Measurements from ENCODE around the gene SAMD5.

Gene SAMD5

DNA sequence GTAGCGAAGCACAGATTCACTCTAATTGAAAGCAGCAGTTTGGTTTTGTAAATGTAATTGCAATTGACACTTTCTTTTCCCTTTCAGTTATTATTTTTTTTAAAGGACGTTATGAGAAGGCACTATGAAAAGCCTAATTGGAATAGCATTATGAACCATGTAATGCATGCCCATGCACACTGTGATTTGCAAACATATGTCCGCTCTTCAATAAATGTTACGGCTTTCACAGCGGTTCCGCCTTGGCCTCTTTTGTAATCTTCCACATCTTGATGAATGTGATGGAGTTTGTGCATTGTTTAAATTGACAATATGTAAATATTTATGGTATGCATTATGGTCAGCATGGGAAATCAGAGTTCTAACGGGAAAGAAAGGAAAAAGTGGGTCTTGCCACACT is 61.3 kb downstream of the SAMD5 start:
- FAIRE-seq: no peak

DNA sequence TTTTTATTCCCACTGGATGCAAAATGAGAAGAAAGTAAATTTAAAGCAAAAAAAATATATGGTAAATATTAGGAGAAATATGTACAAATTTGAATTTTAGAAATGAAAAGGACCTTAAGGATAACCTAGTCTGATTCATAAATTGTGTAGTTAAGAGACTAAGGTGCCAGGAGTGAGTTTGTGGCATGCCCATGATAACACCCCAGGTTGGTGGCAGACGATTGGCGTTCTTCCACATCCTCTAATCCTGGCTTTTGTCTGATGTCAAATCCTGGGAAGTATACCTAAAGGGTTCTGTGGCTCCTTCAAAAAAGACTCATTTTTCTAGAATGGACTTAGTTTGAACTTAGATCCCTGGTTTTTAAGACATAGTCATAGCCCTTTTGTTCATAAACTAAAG is 62.2 kb downstream of the SAMD5 start:
- FAIRE-seq: no peak

GRCh38 chr6:147577488-147577887 is 69.0 kb downstream of the SAMD5 start:
- FAIRE-seq: no peak

DNA sequence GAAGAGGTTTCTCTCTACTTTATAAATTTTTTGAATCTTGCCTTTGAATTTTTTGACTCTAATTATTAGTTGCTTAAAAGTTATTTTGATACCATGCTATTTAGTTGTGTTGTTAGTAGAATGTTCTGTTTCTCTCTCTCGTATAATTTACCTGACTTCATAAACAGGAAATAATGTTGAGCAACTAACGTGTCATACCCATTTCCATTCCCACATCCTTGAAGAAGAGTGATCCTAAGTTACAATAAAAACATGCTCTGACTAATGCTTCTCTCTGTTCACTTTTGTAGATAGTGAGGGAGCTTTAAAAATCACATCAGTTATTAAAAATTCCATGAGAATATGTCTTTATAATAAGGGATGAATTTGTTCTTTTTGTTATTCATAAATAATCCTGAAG is 69.7 kb downstream of the SAMD5 start:
- FAIRE-seq: no peak

DNA sequence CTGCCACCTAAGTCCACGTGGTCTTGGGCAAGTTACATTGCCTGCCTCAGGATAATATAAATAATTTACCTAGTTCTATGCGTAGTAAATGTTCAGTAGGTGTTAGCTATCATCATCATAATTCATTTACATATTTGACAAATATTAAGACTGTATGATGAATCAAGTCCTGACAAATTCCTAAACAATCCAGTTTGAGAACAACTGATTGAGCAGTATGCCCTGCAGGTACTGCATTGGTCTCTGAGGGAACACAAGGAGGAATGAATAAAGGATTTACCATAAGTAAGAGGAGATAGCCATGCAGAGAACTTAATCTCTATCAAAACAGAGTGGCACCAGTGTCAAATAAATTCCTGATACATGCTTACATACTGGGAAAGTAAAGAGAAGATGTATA is 70.4 kb downstream of the SAMD5 start:
- no peak for FAIRE-seq

- no peak for FAIRE-seq
Observed at GRCh38 chr6:147579667-147580066, 71.2 kb downstream of the SAMD5 start.

DNA sequence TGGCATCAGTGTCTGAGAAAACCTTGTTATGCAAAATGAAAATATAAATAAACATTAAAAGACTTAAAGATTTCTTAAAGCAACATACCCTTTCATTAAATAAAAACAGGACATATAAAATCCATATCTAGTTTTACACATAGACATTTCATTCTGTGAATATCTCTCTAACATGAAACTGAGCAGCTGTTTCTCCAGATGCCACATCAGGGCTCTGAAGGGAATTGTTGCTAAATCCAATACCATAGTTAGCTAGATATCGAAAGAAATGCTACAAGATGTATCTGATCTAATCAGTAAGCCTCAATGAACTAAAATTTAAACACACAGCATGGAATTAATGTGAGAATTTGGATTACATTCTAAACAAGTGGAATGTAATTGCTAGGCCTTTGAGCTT is 74.5 kb downstream of the SAMD5 start:
- FAIRE-seq: no peak

- no peak for FAIRE-seq
Observed at GRCh38 chr6:147585256-147585655, 76.8 kb downstream of the SAMD5 start.

DNA sequence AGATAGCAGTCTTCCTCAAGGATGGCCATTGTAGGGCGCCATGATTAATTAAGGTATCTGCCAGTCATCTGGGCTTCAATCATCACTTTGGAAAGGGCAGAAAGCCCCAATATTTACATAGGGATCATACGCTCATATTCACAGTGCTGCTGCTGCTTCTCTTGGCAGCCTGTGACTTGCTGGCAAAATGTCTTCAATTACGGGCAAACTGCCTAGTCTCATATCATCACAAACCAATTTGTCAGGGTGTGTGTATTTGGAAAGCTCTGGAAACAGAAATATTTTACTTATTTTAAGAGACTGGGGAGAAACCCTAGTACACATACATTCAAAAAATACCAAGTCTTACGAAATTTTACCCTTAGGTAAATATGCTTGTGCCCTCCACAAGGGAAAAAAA is 77.6 kb downstream of the SAMD5 start:
- FAIRE-seq: no peak

DNA sequence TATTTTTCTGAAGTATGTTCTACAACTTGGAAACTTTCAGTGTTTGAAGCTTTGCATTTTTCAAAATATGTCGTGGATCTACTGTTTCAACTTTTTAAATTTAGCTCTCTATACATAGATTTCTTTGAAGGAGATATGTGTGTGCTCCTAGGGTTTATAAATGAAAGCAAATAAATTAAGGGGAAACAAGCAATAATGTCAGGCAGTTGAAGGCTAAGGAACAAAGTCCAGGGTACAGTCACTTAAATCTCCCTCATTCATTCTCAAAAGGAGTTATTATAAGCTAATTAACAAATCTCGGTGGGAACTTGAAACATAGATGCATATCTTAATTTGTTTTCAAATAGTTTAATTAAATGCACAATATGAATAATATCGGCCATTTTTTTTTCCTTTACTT is 79.4 kb downstream of the SAMD5 start:
- FAIRE-seq: no peak

- no peak for FAIRE-seq
Observed at GRCh38 chr6:147588469-147588868, 80.0 kb downstream of the SAMD5 start.

- FAIRE-seq: no peak
Observed at GRCh38 chr6:147589739-147590250, 81.3 kb downstream of the SAMD5 start.

GRCh38 chr6:147595961-147596360 is 87.5 kb downstream of the SAMD5 start:
- no peak for FAIRE-seq

- FAIRE-seq: no peak
Observed at GRCh38 chr6:147603392-147604081, 95.0 kb downstream of the SAMD5 start.

GRCh38 chr6:147604373-147604772 is 95.9 kb downstream of the SAMD5 start:
- FAIRE-seq: no peak

DNA sequence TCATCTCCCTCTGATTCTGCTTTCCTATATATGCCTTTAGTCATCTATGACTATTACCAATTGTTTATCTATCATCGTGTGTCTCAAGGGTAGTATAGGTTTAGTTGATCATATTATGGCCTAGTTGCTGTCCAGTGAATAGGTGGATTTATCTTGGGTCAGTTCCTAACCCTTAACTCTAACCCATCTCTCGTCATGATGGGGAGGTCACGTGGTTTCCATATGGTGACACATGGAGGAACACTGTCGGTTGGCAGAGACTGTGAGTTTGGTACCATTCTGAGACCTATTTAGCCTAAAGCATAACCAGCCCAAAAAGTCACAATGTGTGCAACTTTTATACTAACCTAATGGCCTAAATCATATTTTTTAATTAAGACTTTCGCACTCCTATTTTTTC is 103.5 kb downstream of the SAMD5 start:
- FAIRE-seq: no peak

DNA sequence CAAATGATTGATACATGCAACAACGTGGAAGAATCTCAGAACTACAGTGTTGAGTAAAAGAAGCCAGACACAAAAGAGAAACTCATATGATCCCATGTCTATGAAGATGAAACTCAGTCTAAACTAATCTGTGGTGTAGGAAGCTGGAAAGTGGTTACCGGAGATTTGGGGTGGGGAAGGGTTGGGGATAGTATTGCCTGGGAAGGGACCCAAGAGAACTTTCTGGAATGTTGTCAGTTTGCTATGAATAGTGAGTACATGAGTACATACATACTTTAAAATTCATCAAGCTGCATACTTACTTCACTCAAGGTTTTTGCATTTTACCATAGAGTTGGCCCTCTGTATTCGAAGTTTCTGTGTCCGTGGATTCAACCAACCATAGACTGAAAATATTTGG is 106.0 kb downstream of the SAMD5 start:
- FAIRE-seq: no peak

- FAIRE-seq: peak; percentile 98
Observed at GRCh38 chr6:147615659-147616456, 107.4 kb downstream of the SAMD5 start.

DNA sequence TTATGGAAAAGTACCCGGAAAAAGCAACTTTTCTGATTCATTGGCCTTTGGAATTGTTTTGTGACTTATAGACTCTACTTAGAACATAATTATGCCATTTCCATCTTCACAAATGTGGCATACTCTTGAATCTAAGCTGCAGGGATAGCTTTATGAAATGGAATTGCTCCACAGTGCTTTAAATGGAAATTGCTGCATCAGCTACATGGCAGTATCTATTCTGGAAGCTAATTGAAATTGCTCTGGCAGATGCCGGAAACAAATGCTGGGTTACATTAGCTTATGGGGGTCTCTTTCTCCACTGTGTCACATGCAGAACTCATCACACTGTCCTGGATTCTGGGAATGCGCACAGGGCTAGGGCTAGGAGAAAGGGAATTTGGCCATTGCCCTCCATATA is 108.9 kb downstream of the SAMD5 start:
- FAIRE-seq: no peak

GRCh38 chr6:147618457-147618856 is 110.0 kb downstream of the SAMD5 start:
- no peak for FAIRE-seq

GRCh38 chr6:147618927-147619326 is 110.4 kb downstream of the SAMD5 start:
- no peak for FAIRE-seq

All from TTC549 (cell line).